Measurements from ENCODE around the gene PLA2G12A. TPM values are rescaled to one million over a fixed set of nuclear protein-coding genes. Genes with fewer than 3 reads are reported as not detected.
"Not testable (repeated sequence)": the region's sequence is repeated elsewhere in the genome, so short reads cannot be mapped to it uniquely, and the experiment has no call there.

Gene PLA2G12A
- total RNA-seq, 1 experiment from 2014 or later = 49.2 TPM

DNA sequence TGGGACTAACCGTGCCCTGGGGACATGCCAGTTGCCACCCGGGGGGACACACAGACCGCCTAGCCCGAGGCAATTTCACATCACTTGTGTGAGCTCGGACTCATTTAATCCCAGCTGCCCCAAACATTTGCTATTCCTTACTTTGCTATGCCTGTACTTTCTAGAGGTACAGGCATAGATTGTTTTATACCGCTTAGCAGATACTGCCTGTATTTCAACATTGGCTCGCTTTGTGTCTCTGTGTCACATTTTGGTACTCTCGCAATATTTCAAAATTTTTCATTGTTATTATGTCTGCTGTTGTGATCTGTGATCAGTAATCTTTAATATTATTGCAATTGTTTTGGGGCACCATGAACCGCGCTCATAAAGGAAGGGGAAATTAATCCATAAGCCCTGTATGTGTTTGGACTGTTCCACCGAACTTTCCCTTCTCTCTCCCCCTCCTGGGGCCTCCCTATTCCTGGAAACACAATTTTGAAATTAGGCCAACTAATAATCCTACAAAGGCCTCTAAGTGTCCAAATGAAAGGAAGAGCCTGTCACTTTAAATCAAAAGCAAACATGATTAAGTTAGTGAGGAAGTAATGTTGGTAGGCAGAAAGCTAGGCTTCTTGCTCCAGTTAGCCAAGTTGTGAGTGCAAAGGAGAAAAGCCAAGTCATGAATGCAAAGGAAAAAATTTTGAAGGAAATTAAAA, 26.1 kb downstream of the PLA2G12A start:
- H3K36me3 ChIP-seq (replicated peaks; ENCODE audit: control insufficient read depth, insufficient read depth, low read length) = peaks cover 1% of the 10 kb centered on the region; the same call in 1 of the 2 replicates
- DNase-seq = no peak
- H3K4me3 ChIP-seq (ENCODE audit: insufficient read depth, low read depth, low read length) = peak overlapping the region; percentile 84
- no peaks in the 10 kb centered on the region for H3K27me3 ChIP-seq (ENCODE audit: control insufficient read depth, insufficient read depth, low read length)

DNA sequence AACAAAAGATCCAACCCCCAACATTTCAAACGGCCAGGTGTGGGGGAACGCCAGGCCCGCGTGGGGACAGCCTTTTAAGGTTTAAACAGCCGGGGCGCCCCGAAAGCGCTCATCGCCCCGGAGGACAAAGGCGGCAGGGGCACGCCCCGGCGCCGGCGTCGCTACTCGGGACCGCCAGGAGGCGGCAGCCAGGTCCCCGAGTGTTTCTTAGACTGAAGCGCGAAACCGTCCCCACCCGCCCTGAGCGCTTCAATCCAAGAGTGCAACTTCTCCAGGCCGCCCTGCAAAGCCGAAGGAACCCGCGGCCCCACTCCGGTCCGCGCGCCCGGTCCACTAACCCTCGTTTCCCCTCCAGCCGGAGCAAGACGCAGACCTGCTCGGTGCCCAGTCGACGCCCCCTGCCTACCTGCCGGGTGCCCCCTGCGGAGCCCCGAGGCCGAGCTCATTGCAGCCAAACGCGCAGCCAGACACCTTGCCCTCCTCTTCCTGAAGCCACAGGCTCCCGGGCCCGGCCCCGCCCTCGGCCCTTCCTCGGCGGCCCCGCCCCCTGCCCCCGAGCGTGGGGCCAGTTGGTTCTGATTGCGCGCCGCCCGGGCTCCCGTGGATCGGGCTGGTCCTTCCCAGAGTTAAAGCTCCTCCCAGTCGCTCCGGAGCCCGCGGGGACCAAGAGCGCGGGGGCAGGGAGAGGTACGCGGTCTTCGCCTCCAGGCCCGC, 26.8 kb downstream of the PLA2G12A start, which contains the start of gene CASP6:
CASP6 (minus strand) TSS at position 496 of the 714 bp plus-strand sequence; CDS start at position 446, 50 bp downstream.
- DNase-seq = peak; percentile 91
- H3K27me3 ChIP-seq (ENCODE audit: control insufficient read depth, insufficient read depth, low read length) = no peaks in the 10 kb centered on the region
- H3K4me3 ChIP-seq (ENCODE audit: insufficient read depth, low read depth, low read length) = peak within 1 kb of the TSS; percentile 84
- no peaks in the 10 kb centered on the region; the same call in 1 of the 2 replicates for H3K36me3 ChIP-seq (replicated peaks; ENCODE audit: control insufficient read depth, insufficient read depth, low read length)

DNA sequence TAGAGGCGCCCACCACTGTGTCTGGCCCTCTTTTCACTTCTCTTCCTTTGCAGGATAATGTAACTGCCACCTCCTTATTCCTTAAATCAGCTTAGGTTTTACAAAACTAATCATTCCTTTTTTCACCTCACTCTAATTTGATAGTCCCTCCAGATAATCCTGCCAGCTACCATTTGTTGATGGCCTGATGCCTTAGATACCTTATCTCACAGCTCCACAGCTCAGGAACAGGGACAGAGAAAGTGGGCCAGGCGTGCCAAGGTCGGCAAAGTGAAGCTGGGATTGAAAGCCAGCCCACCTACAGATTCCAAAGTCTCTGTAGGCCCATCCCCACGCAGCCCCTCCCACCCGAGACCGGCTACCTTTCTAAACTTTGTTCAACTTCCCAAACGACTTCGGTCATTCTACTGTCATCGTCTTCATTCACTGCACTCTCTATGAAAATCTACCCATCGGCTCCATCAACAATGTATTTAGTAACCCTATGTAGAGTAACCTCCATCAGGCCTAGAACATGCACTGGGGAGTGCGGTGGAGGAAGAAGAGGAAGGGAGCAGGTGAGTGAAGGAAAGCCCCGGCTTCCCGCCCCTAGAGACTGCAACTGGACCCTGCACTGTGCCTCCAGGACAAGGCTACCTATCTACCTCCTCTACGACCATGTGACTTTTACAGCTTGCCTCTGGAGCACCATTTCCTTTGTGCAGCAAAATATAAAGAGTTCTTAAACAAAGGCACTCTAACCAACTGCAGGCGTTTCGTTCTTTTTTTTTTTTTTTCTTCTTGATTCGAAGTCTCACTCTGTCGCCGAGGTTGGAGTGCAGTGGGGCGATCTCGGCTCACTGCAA, 28.1 kb downstream of the PLA2G12A start:
- peak; percentile 51 for DNase-seq
- Histone ChIP-seq H3K27me3 (ENCODE audit: control insufficient read depth, insufficient read depth, low read length) (no peaks in the 10 kb centered on the region), H3K36me3 (replicated peaks; ENCODE audit: control insufficient read depth, insufficient read depth, low read length) (peaks cover 3% of the 10 kb centered on the region), H3K4me3 (ENCODE audit: insufficient read depth, low read depth, low read length) (peak overlapping the region; percentile 84)

DNA sequence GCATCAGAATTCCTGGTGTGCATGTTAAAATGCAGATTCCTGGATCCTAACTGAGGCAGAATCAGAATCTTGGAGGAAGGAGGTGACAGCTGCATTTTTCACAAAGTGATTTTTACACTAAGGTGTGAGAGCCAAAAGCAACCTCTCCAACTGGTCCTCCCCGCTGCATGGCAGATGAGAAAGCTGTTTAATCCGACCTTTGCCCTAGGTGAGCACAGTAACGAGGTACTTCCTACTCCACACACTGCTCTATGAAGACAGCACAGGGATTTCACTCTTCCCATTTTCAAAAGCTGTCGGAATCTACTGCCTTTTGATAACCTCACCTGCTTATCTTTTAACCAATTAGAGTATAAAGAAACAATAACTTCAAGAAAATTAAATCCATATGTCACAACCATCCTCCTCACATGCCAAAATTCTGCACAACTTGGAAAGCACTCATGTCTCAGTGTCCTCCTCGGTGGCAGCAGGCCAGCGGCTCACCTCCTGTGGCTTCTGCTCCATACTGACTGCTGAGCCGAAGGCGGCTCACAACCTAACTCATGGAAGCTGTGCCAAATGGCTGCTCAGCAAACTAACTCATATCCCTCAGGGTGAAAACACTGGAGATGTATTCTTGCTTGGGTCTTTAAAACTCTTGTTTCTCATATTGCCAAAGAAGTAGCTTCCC, 30.2 kb downstream of the PLA2G12A start:
- Histone ChIP-seq H3K4me3 (ENCODE audit: insufficient read depth, low read depth, low read length) (no peak overlapping the region), H3K27me3 (ENCODE audit: control insufficient read depth, insufficient read depth, low read length) (no peaks in the 10 kb centered on the region), H3K36me3 (replicated peaks; ENCODE audit: control insufficient read depth, insufficient read depth, low read length) (peaks cover 3% of the 10 kb centered on the region)
- no peak for DNase-seq

DNA sequence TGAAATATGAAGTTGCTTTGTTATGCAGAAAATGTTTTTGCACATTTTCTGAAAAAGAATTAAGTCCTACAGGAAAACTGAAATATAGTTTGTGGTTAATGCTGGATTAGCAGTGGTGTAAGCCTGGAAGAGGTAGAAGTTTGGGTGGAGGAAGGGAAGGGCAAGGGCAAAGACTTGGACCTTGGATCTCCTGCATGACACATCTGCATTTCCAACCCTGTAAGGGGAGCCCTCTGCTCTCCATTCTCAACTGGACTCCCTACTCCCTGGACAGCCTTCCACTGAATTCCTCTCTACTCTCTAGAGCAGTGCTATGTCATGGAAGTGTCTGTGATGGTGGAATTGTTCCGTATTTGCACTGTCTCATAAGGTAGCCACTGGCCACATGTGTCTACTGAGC, 31.2 kb downstream of the PLA2G12A start:
- H3K27me3 ChIP-seq (ENCODE audit: control insufficient read depth, insufficient read depth, low read length) = no peaks in the 10 kb centered on the region
- peaks cover 3% of the 10 kb centered on the region for H3K36me3 ChIP-seq (replicated peaks; ENCODE audit: control insufficient read depth, insufficient read depth, low read length)
- H3K4me3 ChIP-seq (ENCODE audit: insufficient read depth, low read depth, low read length) = no peak overlapping the region
- DNase-seq = no peak

DNA sequence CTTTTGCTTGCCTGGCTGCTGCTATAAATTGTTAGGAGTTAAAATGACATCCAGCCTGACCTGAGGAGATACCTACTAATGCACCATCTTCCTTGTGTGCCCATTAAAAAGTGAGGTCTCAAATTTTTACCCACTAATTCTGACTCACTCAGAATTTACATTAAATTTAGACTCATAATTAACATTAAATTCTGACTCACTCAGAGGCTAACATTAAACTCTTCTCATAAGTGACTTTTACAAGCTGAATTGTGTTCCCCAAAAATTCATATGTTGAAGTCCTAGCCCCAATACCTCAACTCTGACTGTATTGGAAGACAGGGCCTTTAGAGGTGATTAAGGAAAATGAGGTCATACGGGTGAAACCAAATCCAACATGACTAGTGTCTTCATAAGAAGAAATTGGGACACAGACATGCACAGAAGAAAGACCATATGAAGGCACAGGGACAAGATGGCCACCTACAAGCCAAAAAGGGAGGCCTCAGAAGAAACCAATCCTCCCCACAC, 38.4 kb downstream of the PLA2G12A start:
- no peak overlapping the region for H3K4me3 ChIP-seq (ENCODE audit: insufficient read depth, low read depth, low read length)
- H3K27me3 ChIP-seq (ENCODE audit: control insufficient read depth, insufficient read depth, low read length) = no peaks in the 10 kb centered on the region
- DNase-seq = no peak
- H3K36me3 ChIP-seq (replicated peaks; ENCODE audit: control insufficient read depth, insufficient read depth, low read length) = peaks cover 6% of the 10 kb centered on the region

DNA sequence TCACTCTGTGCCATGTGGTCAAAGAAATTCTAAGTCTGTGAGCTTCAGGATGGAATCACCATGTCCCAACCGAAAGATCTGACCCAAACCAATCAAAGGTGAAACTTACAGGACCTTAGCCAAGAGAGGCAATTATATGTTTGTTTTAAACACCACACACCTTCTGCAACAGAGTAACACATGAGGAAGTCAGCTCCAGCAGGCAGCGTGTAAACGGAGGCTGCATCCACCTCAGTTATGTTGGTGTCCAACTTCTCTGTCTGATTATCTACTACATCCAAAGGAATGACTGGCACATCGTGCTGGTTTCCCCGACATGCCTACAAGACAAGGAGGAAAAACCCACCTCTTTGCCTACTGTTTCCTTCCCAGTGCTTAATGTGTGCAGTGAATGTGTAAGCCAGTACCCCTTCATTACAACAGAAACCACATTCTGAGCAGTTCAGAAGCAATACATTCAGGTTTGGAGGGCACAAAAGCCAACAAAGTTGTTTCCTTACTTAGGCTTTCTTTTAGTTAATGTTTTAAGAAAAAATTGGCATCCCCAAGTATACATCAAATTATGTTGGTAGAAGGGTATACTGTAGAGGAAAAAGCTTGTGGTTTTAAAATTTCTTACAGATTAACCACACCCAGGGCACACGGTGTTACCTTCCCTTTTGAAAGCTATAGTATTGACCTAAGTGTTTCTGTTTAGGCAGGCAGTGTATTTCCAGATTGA, 39.0 kb downstream of the PLA2G12A start:
- Histone ChIP-seq H3K27me3 (ENCODE audit: control insufficient read depth, insufficient read depth, low read length) (no peaks in the 10 kb centered on the region), H3K4me3 (ENCODE audit: insufficient read depth, low read depth, low read length) (no peak overlapping the region), H3K36me3 (replicated peaks; ENCODE audit: control insufficient read depth, insufficient read depth, low read length) (peaks cover 6% of the 10 kb centered on the region)
- DNase-seq = no peak

DNA sequence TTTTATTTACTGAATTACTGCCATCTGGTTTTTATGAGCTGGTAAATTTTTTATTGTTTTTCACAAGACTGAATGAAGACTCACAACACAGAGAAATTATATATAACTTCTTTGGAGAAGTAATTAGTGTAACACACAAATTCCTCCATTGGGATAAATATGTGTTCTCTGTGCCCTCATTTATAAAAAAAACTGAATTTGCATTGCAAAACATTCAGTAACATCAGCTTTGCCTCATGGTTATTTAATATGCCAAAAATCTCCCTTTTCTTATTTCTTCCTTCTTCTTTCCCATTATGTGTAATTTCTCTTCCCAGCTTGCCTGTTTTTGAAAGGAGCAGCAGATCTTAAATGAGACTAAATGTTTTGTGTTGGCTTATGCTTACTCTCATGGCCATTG, 45.1 kb downstream of the PLA2G12A start:
- no peak for DNase-seq
- no peaks in the 10 kb centered on the region for H3K27me3 ChIP-seq (ENCODE audit: control insufficient read depth, insufficient read depth, low read length)
- H3K4me3 ChIP-seq (ENCODE audit: insufficient read depth, low read depth, low read length) = no peak overlapping the region
- H3K36me3 ChIP-seq (replicated peaks; ENCODE audit: control insufficient read depth, insufficient read depth, low read length) = no peaks in the 10 kb centered on the region; the same call in none of the 2 replicates

DNA sequence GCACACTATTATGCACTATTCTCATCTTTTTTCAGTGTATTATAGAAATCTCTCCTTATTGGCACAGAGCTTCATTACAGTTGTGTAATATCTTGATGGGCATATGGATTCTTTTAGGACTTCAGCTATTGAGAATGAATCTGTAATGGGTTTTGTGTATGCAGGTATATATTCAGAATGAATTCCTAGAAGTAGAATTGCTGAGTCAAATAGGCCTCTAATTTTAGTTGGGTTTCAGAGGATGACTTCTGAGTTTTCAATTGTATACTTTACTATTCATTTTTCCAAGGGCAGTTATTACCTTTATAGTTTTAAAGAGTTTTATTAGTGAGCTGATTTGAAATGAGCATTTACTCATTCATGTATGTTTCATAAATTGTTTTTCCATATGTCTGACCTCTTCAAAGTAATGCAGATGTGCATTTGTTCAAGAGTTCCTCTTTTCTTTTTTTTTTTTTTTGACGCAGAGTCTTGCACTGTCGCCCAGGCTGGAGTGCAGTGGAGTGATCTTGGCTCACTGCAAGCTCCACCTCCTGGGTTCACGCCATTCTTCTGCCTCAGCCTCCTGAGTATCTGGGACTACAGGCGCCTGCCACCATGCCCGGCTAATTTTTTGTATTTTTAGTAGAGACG, 46.1 kb downstream of the PLA2G12A start:
- Histone ChIP-seq H3K36me3 (replicated peaks; ENCODE audit: control insufficient read depth, insufficient read depth, low read length) (no peaks in the 10 kb centered on the region; the same call in 1 of the 2 replicates), H3K4me3 (ENCODE audit: insufficient read depth, low read depth, low read length) (no peak overlapping the region), H3K27me3 (ENCODE audit: control insufficient read depth, insufficient read depth, low read length) (no peaks in the 10 kb centered on the region)
- no peak for DNase-seq

DNA sequence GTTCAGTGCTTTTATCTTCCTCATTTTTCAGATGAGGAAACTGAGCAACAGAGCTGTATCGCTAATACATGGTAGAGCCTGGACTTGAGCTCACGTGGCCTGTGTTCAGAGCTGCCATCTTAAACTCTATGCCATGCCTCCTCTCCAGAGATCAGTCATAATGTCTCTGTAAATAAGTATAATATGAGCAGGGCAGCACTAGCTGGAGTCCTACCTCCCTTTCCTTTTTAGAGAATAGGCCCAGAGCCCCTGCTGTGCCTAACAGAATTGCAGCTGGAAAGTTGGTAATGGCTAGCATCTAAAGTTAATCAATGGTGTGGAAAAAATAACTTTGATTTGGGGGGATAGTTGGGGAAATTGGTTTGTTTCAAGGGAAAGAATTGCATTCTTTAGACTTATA, 47.0 kb downstream of the PLA2G12A start:
- Histone ChIP-seq H3K27me3 (ENCODE audit: control insufficient read depth, insufficient read depth, low read length) (no peaks in the 10 kb centered on the region), H3K36me3 (replicated peaks; ENCODE audit: control insufficient read depth, insufficient read depth, low read length) (no peaks in the 10 kb centered on the region; the same call in 1 of the 2 replicates), H3K4me3 (ENCODE audit: insufficient read depth, low read depth, low read length) (no peak overlapping the region)
- peak; percentile 32 for DNase-seq

DNA sequence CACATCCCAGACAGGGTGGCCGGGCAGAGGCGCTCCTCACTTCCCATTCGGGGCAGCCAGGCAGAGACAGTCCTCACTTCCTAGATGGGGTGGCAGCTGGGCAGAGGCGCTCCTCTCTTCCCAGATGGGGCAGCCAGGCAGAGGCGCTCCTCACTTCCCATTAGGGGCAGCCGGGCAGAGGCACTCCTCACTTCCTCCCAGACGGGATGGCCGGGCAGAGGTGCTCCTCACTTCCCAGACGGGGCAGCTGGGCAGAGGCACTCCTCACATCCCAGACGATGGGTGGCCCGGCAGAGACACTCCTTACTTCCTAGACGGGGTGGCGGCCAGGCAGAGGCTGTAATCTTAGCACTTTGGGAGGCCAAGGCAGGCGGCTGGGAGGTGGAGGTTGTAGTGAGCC, 50.9 kb downstream of the PLA2G12A start:
- DNase-seq; H3K27me3 ChIP-seq (ENCODE audit: control insufficient read depth, insufficient read depth, low read length); H3K36me3 ChIP-seq (replicated peaks; ENCODE audit: control insufficient read depth, insufficient read depth, low read length); H3K4me3 ChIP-seq (ENCODE audit: insufficient read depth, low read depth, low read length): not testable (repeated sequence)

DNA sequence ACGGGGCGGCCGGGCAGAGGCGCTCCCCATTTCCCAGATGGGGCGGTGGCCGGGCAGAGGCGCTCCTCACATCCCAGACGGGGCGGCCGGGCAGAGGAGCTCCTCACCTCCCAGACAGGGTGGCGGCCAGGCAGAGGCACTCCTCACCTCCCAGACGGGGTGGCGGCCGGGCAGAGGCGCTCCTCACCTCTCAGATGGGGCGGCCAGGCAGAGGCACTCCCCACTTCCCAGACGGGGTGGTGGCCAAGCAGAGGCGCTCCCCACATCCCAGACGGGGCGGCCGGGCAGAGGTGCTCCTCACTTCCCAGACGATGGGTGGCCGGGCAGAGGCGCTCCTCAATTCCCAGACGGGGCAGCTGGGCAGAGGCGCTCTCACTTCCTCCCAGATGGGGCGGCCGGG, 51.4 kb downstream of the PLA2G12A start:
- DNase-seq; H3K27me3 ChIP-seq (ENCODE audit: control insufficient read depth, insufficient read depth, low read length); H3K4me3 ChIP-seq (ENCODE audit: insufficient read depth, low read depth, low read length); H3K36me3 ChIP-seq (replicated peaks; ENCODE audit: control insufficient read depth, insufficient read depth, low read length): not testable (repeated sequence)

DNA sequence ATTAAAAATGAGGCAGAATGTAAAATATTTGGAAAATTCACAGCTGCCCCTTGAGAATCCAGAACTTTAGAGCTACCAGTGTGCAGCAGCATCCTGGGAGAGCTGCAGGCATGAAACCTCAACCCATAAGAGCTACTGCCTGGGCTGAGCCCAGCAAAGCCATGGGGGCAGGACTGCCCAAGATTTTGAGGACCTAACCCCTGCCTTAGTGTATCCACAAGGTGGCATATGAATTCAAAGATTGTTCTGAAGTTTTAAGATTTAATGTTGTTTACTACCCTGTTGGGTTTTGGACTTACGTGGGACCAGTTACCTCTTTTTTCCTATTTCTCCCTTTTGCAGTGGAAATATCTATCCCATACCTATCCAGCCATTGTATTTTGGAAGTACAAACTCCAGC, 53.0 kb downstream of the PLA2G12A start:
- Histone ChIP-seq H3K27me3 (ENCODE audit: control insufficient read depth, insufficient read depth, low read length) (no peaks in the 10 kb centered on the region), H3K4me3 (ENCODE audit: insufficient read depth, low read depth, low read length) (no peak overlapping the region), H3K36me3 (replicated peaks; ENCODE audit: control insufficient read depth, insufficient read depth, low read length) (no peaks in the 10 kb centered on the region)
- no peak for DNase-seq

All from H7 (cell line).